Skeletal muscle satellite cell (primary cell): ENCODE results near the gene SLC39A11.

Source experiments
- H3K27me3 ChIP-seq: 2 replicates; pipeline ENCODE4 v1.7.0; 2013; ENCODE audit warnings: low read length; ENCODE audit not compliant: control insufficient read depth, insufficient read depth
- H3K36me3 ChIP-seq: 2 replicates; pipeline ENCODE4 v1.7.0; 2013; ENCODE audit warnings: mild to moderate bottlenecking, control low read depth, low read length; ENCODE audit not compliant: insufficient read depth
- H3K4me1 ChIP-seq: 2 replicates; pipeline ENCODE4 v1.7.0; 2013; ENCODE audit warnings: low read length; ENCODE audit not compliant: control insufficient read depth, insufficient read depth
- H3K4me2 ChIP-seq: 2 replicates; pipeline ENCODE4 v1.7.0; 2013; ENCODE audit warnings: mild to moderate bottlenecking, low read length
- H3K4me3 ChIP-seq: 2 replicates; pipeline ENCODE4 v1.7.0; 2013; ENCODE audit warnings: low read length
- H3K9ac ChIP-seq: 2 replicates; pipeline ENCODE4 v1.7.0; 2013; ENCODE audit warnings: mild to moderate bottlenecking, low read depth, low read length, moderate library complexity
- H3K9me3 ChIP-seq: replicated peaks from 2 replicates; pipeline ENCODE4 v1.7.0; 2013; ENCODE audit warnings: mild to moderate bottlenecking, control low read depth, low read length

The SLC39A11 gene

GRCh38 chr17:73058022-73058421 lies 34.5 kb downstream of the SLC39A11 start:
- Histone ChIP-seq H3K9ac (no peak overlapping the region), H3K9me3 (no peaks in the 10 kb centered on the region), H3K4me3 (no peak overlapping the region), H3K4me2 (no peak overlapping the region), H3K4me1 (peaks cover 3% of the 10 kb centered on the region), H3K27me3 (no peaks in the 10 kb centered on the region), H3K36me3 (no peaks in the 10 kb centered on the region)

- no peak overlapping the region for H3K4me3 ChIP-seq
- no peaks in the 10 kb centered on the region for H3K27me3 ChIP-seq
- H3K9me3 ChIP-seq, result no peaks in the 10 kb centered on the region
- no peak overlapping the region for H3K9ac ChIP-seq
- H3K4me1 ChIP-seq, result peaks cover 3% of the 10 kb centered on the region
- H3K36me3 ChIP-seq, result no peaks in the 10 kb centered on the region
- no peak overlapping the region for H3K4me2 ChIP-seq
These were observed 35.3 kb downstream of the SLC39A11 start for GRCh38 chr17:73057196-73057595.

GRCh38 chr17:73052923-73053322 lies 39.6 kb downstream of the SLC39A11 start:
- Histone ChIP-seq H3K4me2 (no peak overlapping the region), H3K36me3 (no peaks in the 10 kb centered on the region), H3K4me1 (no peaks in the 10 kb centered on the region), H3K9me3 (no peaks in the 10 kb centered on the region), H3K4me3 (no peak overlapping the region), H3K27me3 (no peaks in the 10 kb centered on the region), H3K9ac (no peak overlapping the region)

GRCh38 chr17:73050797-73051196 lies 41.7 kb downstream of the SLC39A11 start:
- no peak overlapping the region for H3K4me3 ChIP-seq
- H3K27me3 ChIP-seq, result no peaks in the 10 kb centered on the region
- H3K4me2 ChIP-seq, result no peak overlapping the region
- H3K36me3 ChIP-seq, result no peaks in the 10 kb centered on the region
- no peak overlapping the region for H3K9ac ChIP-seq
- H3K4me1 ChIP-seq, result no peaks in the 10 kb centered on the region
- no peaks in the 10 kb centered on the region for H3K9me3 ChIP-seq

- H3K9ac ChIP-seq, result no peak overlapping the region
- no peaks in the 10 kb centered on the region for H3K36me3 ChIP-seq
- H3K4me2 ChIP-seq, result no peak overlapping the region
- H3K4me1 ChIP-seq, result peaks cover 17% of the 10 kb centered on the region
- H3K4me3 ChIP-seq, result no peak overlapping the region
- H3K9me3 ChIP-seq, result no peaks in the 10 kb centered on the region
- no peaks in the 10 kb centered on the region for H3K27me3 ChIP-seq
These were observed 44.3 kb downstream of the SLC39A11 start for GRCh38 chr17:73048170-73048569.

GRCh38 chr17:73045724-73046123 lies 46.8 kb downstream of the SLC39A11 start:
- no peaks in the 10 kb centered on the region for H3K27me3 ChIP-seq
- H3K9me3 ChIP-seq, result no peaks in the 10 kb centered on the region
- H3K4me2 ChIP-seq, result no peak overlapping the region
- H3K4me1 ChIP-seq, result peaks cover 23% of the 10 kb centered on the region
- no peak overlapping the region for H3K9ac ChIP-seq
- H3K4me3 ChIP-seq, result no peak overlapping the region
- no peaks in the 10 kb centered on the region for H3K36me3 ChIP-seq

- Histone ChIP-seq H3K9ac (no peak overlapping the region), H3K4me3 (peak overlapping the region; percentile 48), H3K4me2 (peak overlapping the region; percentile 60)
These were observed 48.6 kb downstream of the SLC39A11 start for GRCh38 chr17:73043686-73044581.

GRCh38 chr17:73042809-73043685 lies 49.4 kb downstream of the SLC39A11 start:
- Histone ChIP-seq H3K4me1 (peaks cover 23% of the 10 kb centered on the region), H3K9ac (no peak overlapping the region), H3K27me3 (no peaks in the 10 kb centered on the region), H3K4me3 (peak overlapping the region; percentile 48), H3K9me3 (no peaks in the 10 kb centered on the region), H3K36me3 (no peaks in the 10 kb centered on the region), H3K4me2 (peak overlapping the region; percentile 60)

More at GRCh38 chr17:73043686-73044581, 48.6 kb downstream of the SLC39A11 start:
- Histone ChIP-seq H3K36me3 (no peaks in the 10 kb centered on the region), H3K9me3 (no peaks in the 10 kb centered on the region), H3K4me1 (peaks cover 23% of the 10 kb centered on the region), H3K27me3 (no peaks in the 10 kb centered on the region)

GRCh38 chr17:73042225-73042624 lies 50.3 kb downstream of the SLC39A11 start:
- Histone ChIP-seq H3K27me3 (no peaks in the 10 kb centered on the region), H3K9me3 (no peaks in the 10 kb centered on the region), H3K4me3 (no peak overlapping the region), H3K36me3 (no peaks in the 10 kb centered on the region), H3K4me1 (peaks cover 23% of the 10 kb centered on the region), H3K9ac (no peak overlapping the region), H3K4me2 (no peak overlapping the region)

GRCh38 chr17:73039282-73039681 lies 53.2 kb downstream of the SLC39A11 start:
- Histone ChIP-seq H3K4me3 (no peak overlapping the region), H3K9ac (no peak overlapping the region), H3K4me2 (no peak overlapping the region), H3K27me3 (no peaks in the 10 kb centered on the region), H3K9me3 (no peaks in the 10 kb centered on the region), H3K36me3 (no peaks in the 10 kb centered on the region), H3K4me1 (peaks cover 17% of the 10 kb centered on the region)

GRCh38 chr17:73031472-73031871 lies 61.0 kb downstream of the SLC39A11 start:
- H3K4me2 ChIP-seq, result no peak overlapping the region
- no peak overlapping the region for H3K9ac ChIP-seq
- no peak overlapping the region for H3K4me3 ChIP-seq
- no peaks in the 10 kb centered on the region for H3K9me3 ChIP-seq
- H3K27me3 ChIP-seq, result no peaks in the 10 kb centered on the region
- H3K36me3 ChIP-seq, result no peaks in the 10 kb centered on the region
- no peaks in the 10 kb centered on the region for H3K4me1 ChIP-seq
